Renal cortical epithelial cell (primary cell): ENCODE data around the gene ADAMTSL1. TPM values are rescaled to one million over a fixed set of nuclear protein-coding genes. Genes with fewer than 3 reads are reported as not detected.

Source experiments
- DNase-seq: peaks from one replicate; pipeline ENCODE4 v3.0.0-alpha.2; 2011; ENCODE audit warnings: low read depth
- total RNA-seq: library from RNA; depleted of rRNA; stranded (reverse); fragments of >200 nt; gene quantifications from 2 replicates; pipeline ENCODE4 v1.2.3, GENCODE V29; 2014

The ADAMTSL1 gene
- total RNA-seq, 1 donor from 2014 or later, result 1.5 TPM

- no peak for DNase-seq
Measured at GRCh38 chr9:18660001-18660400, 186.0 kb downstream of the ADAMTSL1 start.

GRCh38 chr9:18662320-18662719, 188.4 kb downstream of the ADAMTSL1 start:
- DNase-seq, result no peak

GRCh38 chr9:18665947-18666346, 192.0 kb downstream of the ADAMTSL1 start:
- peak; percentile 19 for DNase-seq

GRCh38 chr9:18666348-18666747, 192.4 kb downstream of the ADAMTSL1 start:
- DNase-seq, result peak; percentile 28

GRCh38 chr9:18666986-18667772, 193.2 kb downstream of the ADAMTSL1 start:
- peak; percentile 55 for DNase-seq

GRCh38 chr9:18668944-18669343, 195.0 kb downstream of the ADAMTSL1 start:
- DNase-seq, result peak; percentile 58

- DNase-seq, result no peak
Measured at GRCh38 chr9:18672706-18673105, 198.8 kb downstream of the ADAMTSL1 start.

GRCh38 chr9:18673179-18673578, 199.2 kb downstream of the ADAMTSL1 start:
- no peak for DNase-seq

- DNase-seq, result no peak
Measured at GRCh38 chr9:18675332-18675731, 201.4 kb downstream of the ADAMTSL1 start.

- no peak for DNase-seq
Measured at GRCh38 chr9:18675973-18676372, 202.0 kb downstream of the ADAMTSL1 start.

- DNase-seq, result no peak
Measured at GRCh38 chr9:18676525-18676924, 202.6 kb downstream of the ADAMTSL1 start.

GRCh38 chr9:18678821-18679590, 205.1 kb downstream of the ADAMTSL1 start:
- DNase-seq, result no peak

GRCh38 chr9:18682907-18683306, 209.0 kb downstream of the ADAMTSL1 start:
- no peak for DNase-seq

- no peak for DNase-seq
Measured at GRCh38 chr9:18683312-18683711, 209.4 kb downstream of the ADAMTSL1 start.

- no peak for DNase-seq
Measured at GRCh38 chr9:18683851-18684250, 209.9 kb downstream of the ADAMTSL1 start.

- no peak for DNase-seq
Measured at GRCh38 chr9:18684593-18685317, 210.8 kb downstream of the ADAMTSL1 start.

GRCh38 chr9:18688581-18689565, 214.9 kb downstream of the ADAMTSL1 start:
- DNase-seq, result no peak

GRCh38 chr9:18689921-18690320, 216.0 kb downstream of the ADAMTSL1 start:
- DNase-seq, result no peak

GRCh38 chr9:18692268-18692667, 218.3 kb downstream of the ADAMTSL1 start:
- DNase-seq, result no peak

GRCh38 chr9:18692962-18693361, 219.0 kb downstream of the ADAMTSL1 start:
- no peak for DNase-seq
